Psoas muscle (tissue), 8 donors: Measurements from ENCODE around the gene ABCC1. TPM values are rescaled to one million over a fixed set of nuclear protein-coding genes. Genes with fewer than 3 reads are reported as not detected.

ENCODE experiments used
- ATAC-seq, 4 donors: fragments of 200-7000 bp; cut with Tn5 transposase; one replicate each; pipeline ENCODE4 v1.9.1; 2020; ENCODE audit warnings: moderate library complexity in 3 of 4, mild to moderate bottlenecking in 2 of 4
- DNase-seq, 2 donors: peaks; one replicate each; pipeline ENCODE4 v3.0.0-alpha.2; 2020
- H3K27ac ChIP-seq: fragments of 200-600 bp; one replicate; pipeline ENCODE4 v1.8.0; 2022
- H3K27me3 ChIP-seq, 3 donors: fragments of 200-600 bp in 1 of 3; one replicate each; pipeline versions ENCODE4 v1.6.1 to v1.8.0; 2013 to 2022; ENCODE audit warnings: low read length in 2 of 3, mild to moderate bottlenecking in 2 of 3, moderate library complexity in 1 of 3; ENCODE audit not compliant: insufficient read depth in 3 of 3
- H3K36me3 ChIP-seq, 2 donors: fragments of 200-600 bp in 1 of 2; one replicate each; pipeline versions ENCODE4 v1.6.1 to v1.8.0; 2013 to 2022; ENCODE audit warnings: low read depth in 1 of 2, mild to moderate bottlenecking in 1 of 2, moderate library complexity in 1 of 2; ENCODE audit not compliant: insufficient read depth in 1 of 2
- H3K4me1 ChIP-seq: fragments of 200-600 bp; one replicate; pipeline ENCODE4 v1.8.0; 2022
- H3K4me3 ChIP-seq: fragments of 200-600 bp; one replicate; pipeline ENCODE4 v1.8.0; 2022; ENCODE audit warnings: mild to moderate bottlenecking
- H3K9me3 ChIP-seq: fragments of 200-600 bp; one replicate; pipeline ENCODE4 v1.8.0; 2022
- CTCF ChIP-seq: fragments of 200-600 bp; IDR thresholded peaks from one replicate; pipeline ENCODE4 v1.8.0; 2022; ENCODE audit warnings: antibody characterized with exemption
- WGBS, 3 donors: extraction: QIAGEN DNeasy Blood & Tissue Kit; methylation state at CpG; one replicate each; pipeline versions ENCODE4 v1.1.6 to v1.1.7; 2013; 5-methylcytosine and 5-hydroxymethylcytosine counted together
- intact Hi-C, 2 donors: fragments of 100-400 bp; cut with DNase I; formaldehyde crosslinking; loops; one replicate each; pipeline versions ENCODE4 v1.11.0 to v1.14.2; 2022
- polyA plus RNA-seq, 3 donors: library from polyadenylated mRNA; stranded (reverse); fragments of 200-250 nt; gene quantifications; one replicate each; pipeline ENCODE4 v1.2.3, GENCODE V29; 2013
- total RNA-seq, 4 donors: library from RNA; stranded (reverse); fragmentation: NEBNext Ultra II Directional in 2 of 4; extraction: Animal tissue kit (Norgen Biotek cat#: 25700) in 2 of 4; gene quantifications; one replicate each; pipeline versions ENCODE4 v1.2.1 to v1.2.4, GENCODE V29; 2021 to 2023
- donor health status: healthy with polysubstance abuse.
- donor health status: DM: no; HTN: no; CAD: no; lungs with moderate emphysema.
- donor health status: Bipolar disorder and iron deficiency.
- donor health status: healthy.
- donor health status: DM: yes; HTN: yes; CAD: no.
- donor health status: DM: no; HTN: no; CAD: no.
- donor health status: DM: no; HTN: no; CAD: no.
- donor health status: DM: yes; HTN: yes; CAD: no.

Gene ABCC1
- total and polyA plus RNA-seq, 7 donors: 7.4 to 36.5 (median 20.5) TPM

- no peaks in the 10 kb centered on the region for H3K27me3 ChIP-seq
- peaks cover 10% of the 10 kb centered on the region for H3K4me1 ChIP-seq
- H3K9me3 ChIP-seq: no peaks in the 10 kb centered on the region
- H3K27ac ChIP-seq: no peak overlapping the region
- DNase-seq (no peak), ATAC-seq (no peak)
- 62 to 81% (median 62%) methylated on average over 9 of the region's 9 CpGs for WGBS, 3 donors
- H3K4me3 ChIP-seq: no peak overlapping the region
- intact Hi-C loops: no loop called here
- H3K36me3 ChIP-seq: peaks cover 6 to 47% of the 10 kb centered on the region in 2 donors
- no peak for TF ChIP-seq CTCF
These were observed 83.8 kb downstream of the ABCC1 start for GRCh38 chr16:16033208-16033717.

DNA sequence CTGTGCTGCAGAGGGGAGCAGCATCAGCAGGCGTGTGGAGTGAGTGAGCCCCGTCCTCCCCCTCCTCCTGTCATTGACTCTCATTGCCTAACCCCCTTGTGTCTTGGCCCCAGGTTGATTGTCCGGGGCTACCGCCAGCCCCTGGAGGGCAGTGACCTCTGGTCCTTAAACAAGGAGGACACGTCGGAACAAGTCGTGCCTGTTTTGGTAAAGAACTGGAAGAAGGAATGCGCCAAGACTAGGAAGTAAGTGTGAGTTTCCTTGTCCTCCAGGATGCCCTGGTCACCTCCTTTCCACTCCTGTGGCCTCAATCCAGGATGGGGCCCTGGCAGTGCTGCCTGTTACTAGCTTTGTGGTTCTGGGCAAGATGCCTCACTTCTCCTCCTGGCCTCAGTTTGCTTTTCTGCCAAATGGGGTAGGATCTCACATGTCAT, 87.0 kb downstream of the ABCC1 start:
- Histone ChIP-seq H3K27me3 (no peaks in the 10 kb centered on the region), H3K9me3 (no peaks in the 10 kb centered on the region), H3K36me3 (peaks cover 9 to 60% of the 10 kb centered on the region in 2 donors), H3K4me1 (no peaks in the 10 kb centered on the region), H3K4me3 (no peak overlapping the region), H3K27ac (no peak overlapping the region)
- TF ChIP-seq CTCF: no peak
- DNase-seq (no peak), ATAC-seq (peak in 2 of 4 donors; percentile 42 to 58)
- 55 to 87% (median 78%) methylated on average over 8 of the region's 8 CpGs for WGBS, 3 donors
- intact Hi-C loops: no loop called here

- Histone ChIP-seq H3K27me3 (no peaks in the 10 kb centered on the region), H3K36me3 (peaks cover 7 to 66% of the 10 kb centered on the region in 2 donors), H3K4me3 (no peak overlapping the region), H3K27ac (no peak overlapping the region), H3K9me3 (no peaks in the 10 kb centered on the region), H3K4me1 (no peaks in the 10 kb centered on the region)
- TF ChIP-seq CTCF: no peak
- DNase-seq: no peak
- WGBS, 3 donors: 92 to 97% (median 96%) methylated on average over 11 of the region's 11 CpGs
- ATAC-seq: no peak
- intact Hi-C loops: no loop called here
These were observed 88.1 kb downstream of the ABCC1 start for GRCh38 chr16:16037521-16037920.

DNA sequence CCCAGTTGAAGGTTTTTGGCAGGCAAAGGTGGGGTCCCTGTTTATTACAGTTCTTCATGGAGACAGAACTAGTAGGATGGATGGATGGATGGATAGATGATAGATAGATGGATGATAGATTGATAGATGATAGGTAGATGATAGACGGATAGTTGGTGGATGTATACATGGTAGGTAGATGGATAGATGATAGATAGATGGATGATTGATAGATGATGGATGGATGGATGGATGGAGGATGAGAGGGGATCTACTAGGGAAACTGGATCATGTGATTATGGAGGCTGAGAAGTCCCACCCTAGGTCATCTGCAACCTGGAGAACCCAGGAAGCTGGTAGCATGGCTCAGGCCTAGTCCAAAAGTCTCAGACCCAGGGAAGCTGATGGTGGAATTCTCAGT, 88.6 kb downstream of the ABCC1 start:
- no peak for TF ChIP-seq CTCF
- no peak for DNase-seq
- ATAC-seq: no peak
- WGBS, 3 donors: 94 to 100% (median 100%) methylated on average over 1 of the region's 1 CpG
- Histone ChIP-seq H3K4me3 (no peak overlapping the region), H3K27ac (no peak overlapping the region), H3K36me3 (peaks cover 7 to 67% of the 10 kb centered on the region in 2 donors), H3K4me1 (no peaks in the 10 kb centered on the region), H3K27me3 (no peaks in the 10 kb centered on the region), H3K9me3 (no peaks in the 10 kb centered on the region)
- intact Hi-C loops: no loop called here

- intact Hi-C loops: no loop called here
- Histone ChIP-seq H3K9me3 (no peaks in the 10 kb centered on the region), H3K4me1 (no peaks in the 10 kb centered on the region), H3K4me3 (no peak overlapping the region), H3K27me3 (no peaks in the 10 kb centered on the region), H3K27ac (no peak overlapping the region), H3K36me3 (peaks cover 7 to 76% of the 10 kb centered on the region in 2 donors)
- ATAC-seq: no peak
- no peak for TF ChIP-seq CTCF
- 74 to 77% (median 76%) methylated on average over 6 of the region's 6 CpGs for WGBS, 3 donors
- no peak for DNase-seq
These were observed 89.5 kb downstream of the ABCC1 start for GRCh38 chr16:16038950-16039349.
